ENCODE measurements around the gene BRCA2.
"Not testable (repeated sequence)": the region's sequence is repeated elsewhere in the genome, so short reads cannot be mapped to it uniquely, and the experiment has no call there.

Gene BRCA2

DNA sequence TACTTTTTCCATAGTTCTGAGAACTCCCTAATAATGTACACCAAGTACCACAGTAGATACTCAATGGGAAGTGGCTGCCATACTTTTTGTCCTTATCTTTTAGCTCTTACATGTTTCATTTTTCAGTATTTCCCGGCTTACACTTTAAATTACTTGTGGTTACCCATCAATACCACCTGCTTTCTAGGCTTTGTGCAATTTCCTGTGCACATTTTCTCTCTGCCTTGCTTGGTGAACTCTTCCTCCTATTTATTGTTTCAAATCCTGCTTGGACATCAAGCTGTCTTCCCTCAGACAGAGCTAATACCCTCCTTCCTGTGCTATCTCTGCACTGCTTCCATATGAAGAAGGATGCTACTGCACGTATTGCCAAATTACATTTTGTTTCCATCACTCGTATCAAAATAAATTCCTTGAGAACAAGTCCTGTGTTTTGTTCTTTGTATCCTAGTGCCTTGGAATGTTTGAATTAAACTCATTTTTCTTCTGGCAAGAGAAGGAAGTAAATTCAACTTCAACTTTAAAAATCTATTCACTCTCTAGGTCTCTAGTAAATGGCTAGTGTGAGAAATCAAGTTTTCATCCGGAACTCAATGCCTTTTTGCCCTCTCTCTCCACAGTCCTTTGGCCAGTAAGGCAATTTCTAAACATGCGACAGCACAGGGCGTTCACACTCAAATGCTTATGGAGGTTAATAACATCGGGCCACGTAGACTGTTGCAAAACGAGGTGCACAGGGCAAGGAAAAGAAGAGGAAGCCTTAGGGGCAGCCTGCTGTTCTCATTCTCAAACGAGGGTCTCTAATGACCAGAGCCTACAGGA is 5.8 kb upstream of the BRCA2 start:
- no peak for DNase-seq (ENCODE audit: low read depth)

DNA sequence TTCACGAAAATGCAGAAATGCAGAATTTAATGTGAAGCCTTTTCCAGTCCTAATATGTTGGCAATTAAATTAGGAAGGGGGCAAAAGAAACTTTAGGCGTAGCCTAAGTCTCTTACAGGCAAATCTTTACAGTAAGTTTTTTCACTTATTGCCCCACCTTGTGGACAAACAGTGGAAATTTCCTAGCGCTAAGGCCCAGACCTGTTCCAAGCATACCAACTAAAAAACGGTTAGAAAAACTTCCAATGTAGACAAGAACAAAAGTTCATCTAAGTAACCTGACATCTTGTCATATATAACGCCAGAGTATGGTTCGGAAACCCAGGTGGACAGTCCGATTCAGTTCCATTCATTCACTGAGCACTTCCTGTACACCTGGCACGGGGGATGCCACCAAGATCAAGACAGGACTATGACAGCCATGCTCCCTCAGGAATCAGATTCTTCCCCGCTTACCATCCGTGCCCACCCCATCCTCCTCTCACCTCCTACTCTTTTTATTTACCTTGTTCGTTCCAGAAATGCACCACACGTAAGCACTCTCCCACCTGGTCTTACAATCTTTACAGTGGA is 5.1 kb upstream of the BRCA2 start:
- peak; percentile 70 for DNase-seq (ENCODE audit: low read depth)

DNA sequence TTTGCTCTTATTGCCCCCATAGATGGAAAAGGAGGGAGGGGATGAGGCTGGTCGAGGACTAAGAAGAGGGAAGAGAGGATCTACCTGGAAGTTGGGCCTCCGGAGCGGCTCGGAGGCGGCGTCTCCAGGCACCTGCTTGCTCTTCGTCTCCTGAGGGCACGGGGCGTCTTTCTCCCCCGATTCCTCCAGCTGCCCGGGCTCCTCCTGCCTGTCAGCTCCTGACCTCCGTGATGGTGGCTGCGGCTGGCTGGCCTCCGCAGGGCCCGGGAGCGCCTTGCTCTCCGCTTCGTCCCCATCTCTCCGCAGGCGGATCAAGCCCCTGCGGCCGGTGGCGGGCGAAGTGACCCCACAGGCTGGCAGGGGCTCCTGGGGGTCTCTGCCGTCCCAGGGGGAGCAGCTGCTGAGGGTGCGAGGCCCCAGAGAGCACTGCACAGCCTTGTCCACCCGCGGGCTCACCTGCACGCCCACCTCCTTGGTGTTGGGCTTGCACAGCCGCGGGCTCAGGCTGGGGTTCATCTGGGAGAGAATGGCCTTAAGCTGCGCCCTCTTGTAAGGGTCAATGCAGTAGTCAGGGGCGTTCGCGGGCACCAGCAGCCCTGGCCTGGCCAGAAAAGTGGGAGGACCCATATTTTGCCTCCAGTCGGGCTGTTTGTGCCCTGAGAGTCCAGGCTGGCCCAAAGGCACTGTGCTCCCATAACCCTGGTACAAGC is 4.0 kb upstream of the BRCA2 start:
- DNase-seq (ENCODE audit: low read depth): no peak

DNA sequence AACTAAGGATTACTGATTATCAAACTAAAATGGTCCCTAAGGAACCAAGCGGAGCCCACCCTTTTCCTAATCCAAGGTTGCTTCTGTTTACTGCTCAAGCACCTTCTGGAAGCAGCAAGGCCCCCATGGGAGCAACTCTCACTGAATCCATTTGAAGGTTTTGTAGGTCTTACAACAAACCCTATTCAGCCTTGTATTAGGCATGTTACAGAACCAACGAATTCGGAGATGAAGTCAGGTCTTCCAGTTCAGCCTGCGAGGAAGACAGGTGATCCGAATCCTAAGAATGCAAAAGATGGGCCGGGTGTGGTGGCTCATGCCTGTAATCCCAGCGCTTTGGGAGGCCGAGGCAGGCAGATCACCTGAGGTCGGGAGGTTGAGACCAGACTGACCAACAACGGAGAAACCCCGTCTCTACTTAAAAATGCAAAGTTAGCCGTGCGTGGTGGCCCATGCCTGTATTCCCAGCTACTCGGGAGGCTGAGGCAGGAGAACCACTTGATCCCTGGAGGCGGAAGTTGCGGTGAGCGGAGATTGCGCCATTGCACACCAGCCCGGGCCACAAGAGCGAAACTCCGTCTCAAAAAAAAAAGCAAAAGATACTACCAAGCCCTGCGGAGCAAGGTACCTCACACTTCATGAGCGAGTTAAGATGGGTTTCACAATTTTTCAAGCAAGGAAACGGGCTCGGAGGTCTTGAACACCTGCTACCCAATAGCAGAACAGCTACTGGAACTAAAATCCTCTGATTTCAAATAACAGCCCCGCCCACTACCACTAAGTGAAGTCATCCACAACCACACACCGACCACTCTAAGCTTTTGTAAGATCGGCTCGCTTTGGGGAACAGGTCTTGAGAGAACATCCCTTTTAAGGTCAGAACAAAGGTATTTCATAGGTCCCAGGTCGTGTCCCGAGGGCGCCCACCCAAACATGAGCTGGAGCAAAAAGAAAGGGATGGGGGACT is 754 bp upstream of the BRCA2 start:
- peak; percentile 44 for DNase-seq (ENCODE audit: low read depth)

DNA sequence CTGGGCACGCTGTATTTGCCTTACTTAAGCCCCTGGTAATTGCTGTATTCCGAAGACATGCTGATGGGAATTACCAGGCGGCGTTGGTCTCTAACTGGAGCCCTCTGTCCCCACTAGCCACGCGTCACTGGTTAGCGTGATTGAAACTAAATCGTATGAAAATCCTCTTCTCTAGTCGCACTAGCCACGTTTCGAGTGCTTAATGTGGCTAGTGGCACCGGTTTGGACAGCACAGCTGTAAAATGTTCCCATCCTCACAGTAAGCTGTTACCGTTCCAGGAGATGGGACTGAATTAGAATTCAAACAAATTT is 676 bp downstream of the BRCA2 start:
- no peak for DNase-seq (ENCODE audit: low read depth)

DNA sequence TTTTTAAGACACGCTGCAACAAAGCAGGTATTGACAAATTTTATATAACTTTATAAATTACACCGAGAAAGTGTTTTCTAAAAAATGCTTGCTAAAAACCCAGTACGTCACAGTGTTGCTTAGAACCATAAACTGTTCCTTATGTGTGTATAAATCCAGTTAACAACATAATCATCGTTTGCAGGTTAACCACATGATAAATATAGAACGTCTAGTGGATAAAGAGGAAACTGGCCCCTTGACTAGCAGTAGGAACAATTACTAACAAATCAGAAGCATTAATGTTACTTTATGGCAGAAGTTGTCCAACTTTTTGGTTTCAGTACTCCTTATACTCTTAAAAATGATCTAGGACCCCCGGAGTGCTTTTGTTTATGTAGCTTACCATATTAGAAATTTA is 1.2 kb downstream of the BRCA2 start:
- DNase-seq (ENCODE audit: low read depth): peak; percentile 16

DNA sequence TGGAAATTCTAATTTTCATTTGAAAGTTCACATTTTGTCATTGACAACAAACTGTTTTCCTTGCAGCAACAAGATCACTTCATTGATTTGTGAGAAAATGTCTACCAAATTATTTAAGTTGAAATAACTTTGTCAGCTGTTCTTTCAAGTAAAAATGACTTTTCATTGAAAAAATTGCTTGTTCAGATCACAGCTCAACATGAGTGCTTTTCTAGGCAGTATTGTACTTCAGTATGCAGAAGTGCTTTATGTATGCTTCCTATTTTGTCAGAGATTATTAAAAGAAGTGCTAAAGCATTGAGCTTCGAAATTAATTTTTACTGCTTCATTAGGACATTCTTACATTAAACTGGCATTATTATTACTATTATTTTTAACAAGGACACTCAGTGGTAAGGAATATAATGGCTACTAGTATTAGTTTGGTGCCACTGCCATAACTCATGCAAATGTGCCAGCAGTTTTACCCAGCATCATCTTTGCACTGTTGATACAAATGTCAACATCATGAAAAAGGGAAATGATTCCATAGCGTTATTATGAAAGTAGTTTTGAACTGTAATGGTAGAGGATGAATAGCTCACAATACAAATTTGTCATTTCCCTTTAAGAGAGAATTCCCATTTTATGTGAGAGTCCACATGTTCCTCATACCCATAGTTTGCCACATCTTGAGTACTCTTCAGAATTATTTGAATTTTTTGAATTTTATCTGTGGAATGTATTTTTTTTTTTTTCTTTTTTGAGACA is 2.6 kb downstream of the BRCA2 start:
- peak; percentile 39 for DNase-seq (ENCODE audit: low read depth)

DNA sequence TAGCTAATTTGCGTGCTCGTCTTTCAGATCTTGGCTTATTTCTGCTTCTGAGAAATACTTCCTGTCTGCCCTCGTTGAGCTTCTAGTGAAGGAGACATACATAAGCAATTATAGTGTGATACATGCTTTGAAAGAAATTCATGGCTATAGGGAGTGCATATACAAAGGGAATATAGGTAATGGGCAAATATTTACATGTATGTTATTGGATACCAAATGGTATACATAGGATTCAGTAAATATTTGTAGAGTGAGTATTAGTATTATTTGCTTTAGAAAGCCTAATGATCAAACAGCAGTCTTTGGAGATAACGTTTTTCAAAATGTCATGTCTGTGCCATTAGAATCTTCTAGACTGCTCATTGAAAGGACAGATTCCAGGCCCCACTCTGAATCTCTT is 5.2 kb downstream of the BRCA2 start:
- no peak for DNase-seq (ENCODE audit: low read depth)

DNA sequence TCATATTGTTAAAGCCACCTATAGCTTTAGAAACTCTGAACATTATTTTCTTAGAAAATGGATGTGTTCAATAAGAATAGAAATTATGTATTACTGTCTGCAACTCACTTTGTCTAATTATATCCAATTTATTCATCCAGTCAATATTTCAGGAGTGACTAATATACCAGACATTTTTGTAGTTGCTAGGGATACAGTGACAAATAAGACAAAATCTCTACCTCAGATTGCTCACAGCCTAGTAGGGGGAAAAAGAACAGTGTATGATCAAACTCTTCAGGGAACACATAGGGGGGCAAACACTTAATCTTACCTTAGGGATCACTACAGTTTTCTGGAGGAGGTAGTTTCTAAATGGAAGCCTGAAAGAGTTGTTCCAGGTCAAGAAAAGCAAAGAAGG is 8.6 kb downstream of the BRCA2 start:
- peak; percentile 79 for DNase-seq (ENCODE audit: low read depth)

DNA sequence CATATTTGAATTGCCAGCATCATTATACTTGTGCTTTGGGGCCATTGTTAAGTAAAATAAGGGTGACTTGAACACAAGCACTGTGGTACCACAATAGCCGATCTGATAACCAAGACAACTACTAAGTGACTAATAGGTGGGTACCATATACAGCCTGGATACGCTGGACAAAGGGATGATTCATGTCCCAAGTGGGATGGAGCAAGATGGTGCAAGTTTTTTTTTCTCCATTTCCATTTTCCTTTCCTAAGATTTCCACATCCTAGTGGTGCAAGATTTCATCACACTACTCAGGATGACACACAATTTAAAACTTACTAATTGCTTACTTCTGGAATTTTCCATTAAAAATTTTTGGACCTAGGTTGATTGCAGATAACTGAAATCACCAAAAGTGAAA is 15.1 kb downstream of the BRCA2 start:
- DNase-seq (ENCODE audit: low read depth): peak; percentile 79

DNA sequence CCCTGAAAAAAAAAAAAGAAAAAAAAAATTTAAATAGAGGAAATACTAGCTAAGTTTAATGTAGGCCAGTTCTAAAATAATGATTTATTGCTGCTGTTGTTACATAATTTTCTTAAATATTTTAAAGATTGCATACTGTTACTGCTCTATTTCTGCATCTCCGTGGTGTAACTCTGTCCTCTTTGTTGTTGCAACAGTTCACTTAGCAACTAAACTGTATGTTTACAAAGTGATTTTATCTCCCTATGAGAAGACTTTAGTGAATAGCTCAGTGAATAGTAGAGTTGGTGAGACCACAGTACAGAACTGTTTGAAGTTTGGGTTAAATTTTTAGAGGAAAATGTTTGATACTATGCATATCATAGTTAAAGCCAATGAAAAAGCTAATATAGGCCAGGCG is 19.4 kb downstream of the BRCA2 start:
- DNase-seq (ENCODE audit: low read depth): peak; percentile 50

DNA sequence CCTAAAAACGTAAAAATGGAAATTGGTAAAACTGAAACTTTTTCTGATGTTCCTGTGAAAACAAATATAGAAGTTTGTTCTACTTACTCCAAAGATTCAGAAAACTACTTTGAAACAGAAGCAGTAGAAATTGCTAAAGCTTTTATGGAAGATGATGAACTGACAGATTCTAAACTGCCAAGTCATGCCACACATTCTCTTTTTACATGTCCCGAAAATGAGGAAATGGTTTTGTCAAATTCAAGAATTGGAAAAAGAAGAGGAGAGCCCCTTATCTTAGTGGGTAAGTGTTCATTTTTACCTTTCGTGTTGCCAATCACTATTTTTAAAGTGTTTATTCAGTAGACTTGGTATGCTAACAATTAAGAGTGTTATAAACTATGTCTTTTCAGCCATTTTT is 25.6 kb downstream of the BRCA2 start:
- no peak for DNase-seq (ENCODE audit: low read depth)

DNA sequence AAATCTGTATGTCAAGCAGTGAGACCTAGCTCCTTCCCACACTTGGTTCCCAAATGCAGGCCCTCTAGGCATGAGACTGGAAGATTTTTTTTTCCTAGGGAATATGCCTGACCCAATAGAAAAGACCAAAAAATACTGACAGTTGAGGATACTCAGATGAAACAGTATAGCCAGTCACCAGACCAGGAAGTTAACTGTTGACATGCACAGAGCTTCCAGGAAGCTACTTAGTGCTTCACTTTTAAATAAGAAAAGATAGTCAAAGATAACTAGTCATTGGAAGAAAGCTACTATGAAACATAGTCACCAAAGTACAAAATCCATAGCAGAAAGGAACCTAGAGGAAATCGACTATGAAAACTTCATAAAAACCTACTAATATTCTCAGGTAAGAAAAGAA is 32.3 kb downstream of the BRCA2 start:
- no peak for DNase-seq (ENCODE audit: low read depth)

DNA sequence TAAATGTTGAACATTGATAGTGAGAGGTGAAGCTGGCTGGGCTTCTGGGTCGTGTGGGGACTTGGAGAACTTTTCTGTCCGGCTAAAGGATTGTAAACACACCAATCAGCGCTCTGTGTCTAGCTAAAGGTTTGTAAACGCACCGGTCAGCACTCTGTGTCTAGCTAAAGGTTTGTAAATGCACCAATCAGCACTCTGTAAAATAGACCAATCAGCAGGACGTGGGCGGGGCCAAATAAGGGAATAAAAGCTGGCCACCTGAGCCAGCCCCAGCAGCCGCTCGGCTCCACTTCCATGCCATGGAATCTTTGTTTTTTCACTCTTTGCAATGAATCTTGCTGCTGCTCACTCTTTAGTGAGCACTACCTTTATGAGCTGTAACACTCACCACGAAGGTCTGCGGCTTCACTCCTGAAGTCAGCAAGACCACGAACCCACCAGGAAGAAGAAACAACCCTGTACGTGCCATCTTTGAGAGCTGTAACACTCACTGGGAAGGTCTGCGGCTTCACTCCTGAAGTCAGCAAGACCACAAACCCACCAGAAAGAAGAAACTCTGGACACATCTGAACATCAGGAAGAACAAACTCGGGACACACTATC is 35.6 kb downstream of the BRCA2 start:
- DNase-seq (ENCODE audit: low read depth): not testable (repeated sequence)

DNA sequence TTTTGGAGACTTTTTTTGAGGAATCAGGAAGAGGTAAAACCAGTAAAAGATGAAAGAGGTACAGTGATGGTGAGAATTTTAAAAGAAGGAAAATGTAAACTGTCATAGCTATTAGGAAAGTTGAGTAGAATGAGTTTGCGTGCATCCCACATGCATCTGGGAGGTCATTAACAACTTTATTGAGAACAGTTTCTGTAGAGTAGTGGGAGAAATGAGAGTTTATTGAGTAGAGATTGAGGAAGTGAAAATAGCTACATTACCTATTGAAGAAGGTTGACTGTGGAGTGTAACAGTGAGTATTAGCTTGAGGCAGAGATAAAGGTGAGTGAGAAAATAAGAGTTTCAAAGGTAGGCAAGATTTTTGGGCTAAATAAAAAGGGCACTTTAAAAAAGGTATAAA is 38.7 kb downstream of the BRCA2 start:
- DNase-seq (ENCODE audit: low read depth): no peak

DNA sequence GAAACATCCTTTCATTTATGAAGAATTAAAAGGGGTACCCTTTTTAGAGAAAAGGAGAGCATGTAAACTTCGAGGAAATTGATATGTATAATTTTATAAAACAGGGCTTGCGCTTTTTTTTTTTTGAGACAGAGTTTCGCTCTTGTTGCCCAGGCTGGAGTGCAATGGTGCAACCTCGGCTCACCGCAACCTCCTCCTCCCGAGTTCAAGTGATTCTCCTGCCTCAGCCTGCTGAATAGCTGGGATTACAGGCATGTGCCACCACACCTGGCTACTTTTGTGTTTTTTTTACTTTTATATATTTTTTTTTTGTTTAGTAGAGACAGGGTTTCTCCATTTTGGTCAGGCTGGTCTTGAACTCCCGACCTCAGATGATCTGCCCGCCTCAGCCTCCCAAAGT is 40.6 kb downstream of the BRCA2 start:
- not testable (repeated sequence) for DNase-seq (ENCODE audit: low read depth)

DNA sequence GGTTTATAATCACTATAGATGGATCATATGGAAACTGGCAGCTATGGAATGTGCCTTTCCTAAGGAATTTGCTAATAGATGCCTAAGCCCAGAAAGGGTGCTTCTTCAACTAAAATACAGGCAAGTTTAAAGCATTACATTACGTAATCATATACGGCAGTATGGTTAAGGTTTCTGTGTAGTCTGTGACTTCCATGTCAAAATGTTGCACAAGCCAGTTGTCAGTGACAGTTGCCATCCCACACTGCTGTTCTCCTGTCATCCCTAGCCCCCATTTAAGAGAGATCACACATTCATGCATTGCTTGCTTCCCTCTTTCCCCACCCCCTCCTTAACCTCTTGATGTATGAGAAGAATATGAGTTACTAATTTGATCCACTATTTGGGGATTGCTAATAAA is 47.3 kb downstream of the BRCA2 start:
- DNase-seq (ENCODE audit: low read depth): no peak

DNA sequence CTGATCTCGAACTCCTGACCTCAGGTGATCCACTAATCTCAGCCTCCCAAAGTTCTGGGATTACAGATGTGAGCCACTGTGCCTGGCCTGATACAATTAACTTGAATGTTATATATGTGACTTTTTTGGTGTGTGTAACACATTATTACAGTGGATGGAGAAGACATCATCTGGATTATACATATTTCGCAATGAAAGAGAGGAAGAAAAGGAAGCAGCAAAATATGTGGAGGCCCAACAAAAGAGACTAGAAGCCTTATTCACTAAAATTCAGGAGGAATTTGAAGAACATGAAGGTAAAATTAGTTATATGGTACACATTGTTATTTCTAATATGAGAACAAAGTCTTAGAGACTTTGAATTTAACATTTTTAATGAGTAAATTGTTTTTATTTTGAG is 55.5 kb downstream of the BRCA2 start:
- no peak for DNase-seq (ENCODE audit: low read depth)

DNA sequence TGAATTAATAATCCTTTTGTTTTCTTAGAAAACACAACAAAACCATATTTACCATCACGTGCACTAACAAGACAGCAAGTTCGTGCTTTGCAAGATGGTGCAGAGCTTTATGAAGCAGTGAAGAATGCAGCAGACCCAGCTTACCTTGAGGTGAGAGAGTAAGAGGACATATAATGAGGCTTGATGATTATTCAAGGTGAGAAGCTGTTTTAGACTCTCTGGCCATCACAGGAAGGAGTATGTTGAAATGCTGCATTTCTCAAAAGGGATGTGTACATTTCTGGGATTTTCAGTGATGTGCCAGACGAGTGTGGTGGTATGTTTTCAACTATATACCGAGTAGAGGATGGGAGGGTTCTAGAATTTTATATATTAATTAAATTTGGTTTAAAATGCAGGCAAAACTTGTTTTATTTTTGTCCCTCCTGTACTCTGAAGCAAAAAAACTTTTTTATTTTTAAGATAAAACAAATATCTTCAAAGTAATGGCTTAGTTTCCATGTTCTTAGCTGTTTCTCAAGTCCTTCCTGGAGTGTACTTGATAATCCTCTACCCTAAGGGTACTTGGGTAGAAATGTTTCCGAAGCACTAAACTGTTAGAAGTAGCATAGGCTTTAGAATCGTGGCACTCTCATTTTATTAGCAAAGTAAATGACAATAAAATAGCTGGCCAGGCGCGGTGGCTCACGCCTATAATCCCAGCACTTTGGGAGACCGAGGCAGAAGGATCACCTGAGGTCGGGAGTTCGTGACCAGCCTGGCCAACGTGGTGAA is 61.5 kb downstream of the BRCA2 start:
- DNase-seq (ENCODE audit: low read depth): no peak

DNA sequence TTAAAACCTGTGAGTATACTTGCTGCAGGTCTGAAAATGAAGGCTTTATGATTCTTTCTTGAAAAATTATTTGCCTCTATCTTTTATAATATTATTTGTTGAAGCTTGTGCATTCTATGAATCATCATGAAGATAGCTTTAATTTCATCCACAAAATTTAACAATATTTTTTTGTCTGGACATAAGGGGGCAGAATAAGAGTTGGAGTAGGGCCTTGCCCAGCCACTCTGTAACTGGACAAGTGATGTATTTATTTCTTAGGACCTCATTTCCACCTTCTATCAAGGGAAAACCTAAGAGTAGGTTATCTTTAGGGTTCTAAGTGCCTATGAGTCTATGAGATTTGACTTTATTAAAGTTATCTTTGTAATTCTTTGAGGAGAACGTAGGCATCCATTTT is 62.7 kb downstream of the BRCA2 start:
- no peak for DNase-seq (ENCODE audit: low read depth)
